H1 (cell line): ENCODE results near the gene PTCH1. TPM values are rescaled to one million over a fixed set of nuclear protein-coding genes. Genes with fewer than 3 reads are reported as not detected.

Source experiments
- MAFK ChIP-seq: IDR thresholded peaks from 2 replicates; pipeline ENCODE4 v1.6.1; 2012; ENCODE audit warnings: low read depth, mild to moderate bottlenecking, improper control_type of control experiment, low read length
- polyA plus RNA-seq, 7 experiments: library from polyadenylated mRNA; depleted of rRNA in 3 of 7; stranded (reverse) in 5 of 7; unstranded in 2 of 7; fragments of >200 nt in 5 of 7; fragments of 200-250 nt in 2 of 7; gene quantifications; 1 replicate in 5 of 7; 2 replicates in 1 of 7; 4 replicates in 1 of 7; pipeline versions ENCODE4 v1.2.1 to v1.2.3, GENCODE V29; 2011 to 2013; ENCODE audit warnings: missing spikeins in 2 of 7, mixed read lengths in 2 of 7
- total RNA-seq: library from RNA; stranded (reverse); fragmentation: NEBNext Ultra II Directional; extraction: Animal tissue kit (Norgen Biotek cat#: 25700); gene quantifications from 2 replicates; pipeline ENCODE4 v1.2.1, GENCODE V29; 2021
- TF ChIP-seq, protein P1 (sequence below): IDR thresholded peaks from 2 replicates; pipeline ENCODE4 v1.6.1; 2012; ENCODE audit warnings: low read length, inconsistent platforms

Gene PTCH1
- total and polyA plus RNA-seq, 2 of the 8 experiments (the other 6 are each of a cell fraction or from before 2014, with no cell fraction given) = 6.4 to 34.1 TPM

DNA sequence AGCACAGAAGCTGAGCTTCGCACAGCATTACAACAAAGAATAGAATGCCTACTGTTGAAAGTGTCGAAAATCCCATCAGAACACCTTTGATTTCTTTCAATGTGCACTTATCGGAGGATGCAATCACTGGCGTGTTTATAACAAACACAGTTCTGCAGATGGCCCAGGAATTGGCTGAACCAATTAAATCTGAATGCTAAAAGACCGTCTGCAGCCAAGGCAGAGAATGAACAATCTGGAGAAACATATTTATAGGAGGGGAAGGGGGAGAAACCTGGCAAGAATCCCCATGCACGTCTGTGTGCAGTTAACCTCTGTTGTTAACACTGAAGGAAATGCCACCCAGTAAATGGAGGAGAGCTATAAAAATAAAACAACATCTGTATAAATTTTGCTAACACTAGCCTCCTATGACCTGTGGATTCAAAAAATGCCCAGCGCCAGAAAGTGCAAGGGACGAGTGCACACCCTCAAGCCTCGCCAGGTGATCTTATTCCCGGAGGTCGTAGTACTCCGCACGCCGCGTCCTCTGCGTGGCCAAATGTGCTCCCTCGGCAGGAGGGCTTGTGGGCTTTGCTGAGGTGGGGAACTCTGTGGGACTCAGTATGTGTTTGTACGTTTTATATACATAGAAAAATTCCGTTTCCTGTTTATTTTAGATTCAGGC, 56.8 kb downstream of the PTCH1 start (continued):
- TF ChIP-seq, protein P1, sequence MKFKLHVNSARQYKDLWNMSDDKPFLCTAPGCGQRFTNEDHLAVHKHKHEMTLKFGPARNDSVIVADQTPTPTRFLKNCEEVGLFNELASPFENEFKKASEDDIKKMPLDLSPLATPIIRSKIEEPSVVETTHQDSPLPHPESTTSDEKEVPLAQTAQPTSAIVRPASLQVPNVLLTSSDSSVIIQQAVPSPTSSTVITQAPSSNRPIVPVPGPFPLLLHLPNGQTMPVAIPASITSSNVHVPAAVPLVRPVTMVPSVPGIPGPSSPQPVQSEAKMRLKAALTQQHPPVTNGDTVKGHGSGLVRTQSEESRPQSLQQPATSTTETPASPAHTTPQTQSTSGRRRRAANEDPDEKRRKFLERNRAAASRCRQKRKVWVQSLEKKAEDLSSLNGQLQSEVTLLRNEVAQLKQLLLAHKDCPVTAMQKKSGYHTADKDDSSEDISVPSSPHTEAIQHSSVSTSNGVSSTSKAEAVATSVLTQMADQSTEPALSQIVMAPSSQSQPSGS = no peak
- no peak for TF ChIP-seq MAFK
